T-helper 22 cell (primary cell): ENCODE data around the gene SRC.

Experiments
- DNase-seq: peaks from one replicate; pipeline ENCODE4 v3.0.0-alpha.2; 2020; ENCODE audit warnings: low read depth

Gene SRC

GRCh38 chr20:37345339-37346235 lies at the start of gene SRC:
Gene SRC, plus strand, starts transcription at chr20:37346140. Its CDS starts 38,014 bp downstream, at chr20:37384154.
- peak; percentile 26 for DNase-seq

GRCh38 chr20:37296371-37296770 lies 49.6 kb upstream of the SRC start:
- no peak for DNase-seq

GRCh38 chr20:37297066-37297736 lies 48.7 kb upstream of the SRC start:
- DNase-seq, result no peak

GRCh38 chr20:37298190-37298939 lies 47.6 kb upstream of the SRC start:
- no peak for DNase-seq

- DNase-seq, result no peak
Observed at GRCh38 chr20:37299718-37300528, 46.0 kb upstream of the SRC start.

- no peak for DNase-seq
Observed at GRCh38 chr20:37301120-37301519, 44.8 kb upstream of the SRC start.

GRCh38 chr20:37301558-37301957 lies 44.4 kb upstream of the SRC start:
- DNase-seq, result no peak

- no peak for DNase-seq
Observed at GRCh38 chr20:37302981-37303380, 43.0 kb upstream of the SRC start.

- DNase-seq, result no peak
Observed at GRCh38 chr20:37303637-37304036, 42.3 kb upstream of the SRC start.

GRCh38 chr20:37305079-37305478 lies 40.9 kb upstream of the SRC start:
- DNase-seq, result no peak

- DNase-seq, result no peak
Observed at GRCh38 chr20:37305839-37306238, 40.1 kb upstream of the SRC start.

GRCh38 chr20:37308086-37309050 lies 37.6 kb upstream of the SRC start:
- DNase-seq, result no peak

- no peak for DNase-seq
Observed at GRCh38 chr20:37309290-37309689, 36.6 kb upstream of the SRC start.

GRCh38 chr20:37309936-37310590 lies 35.9 kb upstream of the SRC start:
- no peak for DNase-seq

- DNase-seq, result no peak
Observed at GRCh38 chr20:37310951-37311350, 35.0 kb upstream of the SRC start.

GRCh38 chr20:37311710-37312355 lies 34.1 kb upstream of the SRC start:
- DNase-seq, result no peak

- no peak for DNase-seq
Observed at GRCh38 chr20:37313546-37314091, 32.3 kb upstream of the SRC start.

- DNase-seq, result no peak
Observed at GRCh38 chr20:37314099-37314498, 31.8 kb upstream of the SRC start.

- no peak for DNase-seq
Observed at GRCh38 chr20:37314617-37315016, 31.3 kb upstream of the SRC start.
